Rectal smooth muscle tissue (tissue), 1 donor: ENCODE results near the gene FOXR1.
"Not testable (repeated sequence)": the region's sequence is repeated elsewhere in the genome, so short reads cannot be mapped to it uniquely, and the experiment has no call there.

Experiments
- H3K27ac ChIP-seq: one replicate; pipeline ENCODE4 v1.7.0; 2013; ENCODE audit warnings: low read depth, low read length, inconsistent platforms
- H3K27me3 ChIP-seq: one replicate; pipeline ENCODE4 v1.7.0; 2013; ENCODE audit warnings: low read length; ENCODE audit not compliant: control insufficient read depth, insufficient read depth
- H3K36me3 ChIP-seq: one replicate; pipeline ENCODE4 v1.7.0; 2013; ENCODE audit warnings: low read length; ENCODE audit not compliant: control insufficient read depth, insufficient read depth
- H3K4me1 ChIP-seq: one replicate; pipeline ENCODE4 v1.7.0; 2013; ENCODE audit warnings: low read length; ENCODE audit not compliant: control insufficient read depth, insufficient read depth
- H3K4me3 ChIP-seq: one replicate; pipeline ENCODE4 v1.7.0; 2013; ENCODE audit warnings: low read length
- H3K9ac ChIP-seq: one replicate; pipeline ENCODE4 v1.7.0; 2013; ENCODE audit warnings: low read length

The FOXR1 gene

GRCh38 chr11:118956847-118957469, 14.6 kb upstream of the FOXR1 start:
- H3K27me3 ChIP-seq = no peaks in the 10 kb centered on the region
- no peaks in the 10 kb centered on the region for H3K36me3 ChIP-seq
- H3K9ac ChIP-seq = no peak overlapping the region
- H3K4me3 ChIP-seq = no peak overlapping the region
- no peaks in the 10 kb centered on the region for H3K4me1 ChIP-seq
- H3K27ac ChIP-seq = no peak overlapping the region

GRCh38 chr11:118957549-118957948, 14.0 kb upstream of the FOXR1 start:
- no peak overlapping the region for H3K9ac ChIP-seq
- H3K36me3 ChIP-seq = no peaks in the 10 kb centered on the region
- H3K27ac ChIP-seq = no peak overlapping the region
- H3K4me3 ChIP-seq = no peak overlapping the region
- H3K4me1 ChIP-seq = no peaks in the 10 kb centered on the region
- H3K27me3 ChIP-seq = no peaks in the 10 kb centered on the region

GRCh38 chr11:118957968-118958367, 13.6 kb upstream of the FOXR1 start:
- Histone ChIP-seq H3K9ac (no peak overlapping the region), H3K4me1 (no peaks in the 10 kb centered on the region), H3K27me3 (no peaks in the 10 kb centered on the region), H3K36me3 (no peaks in the 10 kb centered on the region), H3K4me3 (no peak overlapping the region), H3K27ac (no peak overlapping the region)

GRCh38 chr11:118958577-118958976, 13.0 kb upstream of the FOXR1 start:
- no peaks in the 10 kb centered on the region for H3K27me3 ChIP-seq
- H3K27ac ChIP-seq = no peak overlapping the region
- no peak overlapping the region for H3K9ac ChIP-seq
- H3K36me3 ChIP-seq = no peaks in the 10 kb centered on the region
- no peak overlapping the region for H3K4me3 ChIP-seq
- no peaks in the 10 kb centered on the region for H3K4me1 ChIP-seq

GRCh38 chr11:118961189-118961588, 10.4 kb upstream of the FOXR1 start:
- no peak overlapping the region for H3K4me3 ChIP-seq
- no peaks in the 10 kb centered on the region for H3K4me1 ChIP-seq
- H3K9ac ChIP-seq = no peak overlapping the region
- H3K27me3 ChIP-seq = no peaks in the 10 kb centered on the region
- H3K27ac ChIP-seq = no peak overlapping the region
- no peaks in the 10 kb centered on the region for H3K36me3 ChIP-seq

- H3K36me3 ChIP-seq = no peaks in the 10 kb centered on the region
- H3K27ac ChIP-seq = no peak overlapping the region
- no peak overlapping the region for H3K4me3 ChIP-seq
- no peaks in the 10 kb centered on the region for H3K27me3 ChIP-seq
- no peak overlapping the region for H3K9ac ChIP-seq
- no peaks in the 10 kb centered on the region for H3K4me1 ChIP-seq
These were observed 10.0 kb upstream of the FOXR1 start for GRCh38 chr11:118961591-118961990.

- not testable (repeated sequence) for H3K36me3 ChIP-seq, H3K27ac ChIP-seq, H3K9ac ChIP-seq, H3K27me3 ChIP-seq, H3K4me3 ChIP-seq, H3K4me1 ChIP-seq
These were observed 2.1 kb upstream of the FOXR1 start for GRCh38 chr11:118969508-118969907.

GRCh38 chr11:118973985-118974384, 2.4 kb downstream of the FOXR1 start:
- Histone ChIP-seq H3K4me1 (no peaks in the 10 kb centered on the region), H3K36me3 (no peaks in the 10 kb centered on the region), H3K27ac (no peak overlapping the region), H3K4me3 (no peak overlapping the region), H3K9ac (no peak overlapping the region), H3K27me3 (peaks cover under 1% of the 10 kb centered on the region)

- no peak overlapping the region for H3K9ac ChIP-seq
- no peak overlapping the region for H3K4me3 ChIP-seq
- no peak overlapping the region for H3K27ac ChIP-seq
- H3K27me3 ChIP-seq = peaks cover 3% of the 10 kb centered on the region
- no peaks in the 10 kb centered on the region for H3K36me3 ChIP-seq
- H3K4me1 ChIP-seq = no peaks in the 10 kb centered on the region
These were observed 4.5 kb downstream of the FOXR1 start for GRCh38 chr11:118975771-118976709.

GRCh38 chr11:118979434-118979833, 7.9 kb downstream of the FOXR1 start:
- Histone ChIP-seq H3K27me3 (peaks cover 3% of the 10 kb centered on the region), H3K27ac (no peak overlapping the region), H3K4me3 (no peak overlapping the region), H3K9ac (no peak overlapping the region), H3K4me1 (no peaks in the 10 kb centered on the region), H3K36me3 (no peaks in the 10 kb centered on the region)

- Histone ChIP-seq H3K4me1 (no peaks in the 10 kb centered on the region), H3K27ac (no peak overlapping the region), H3K4me3 (peak overlapping the region; percentile 15), H3K27me3 (peaks cover 3% of the 10 kb centered on the region), H3K9ac (no peak overlapping the region), H3K36me3 (no peaks in the 10 kb centered on the region)
These were observed 8.8 kb downstream of the FOXR1 start for GRCh38 chr11:118980191-118980881.

GRCh38 chr11:118984337-118984736, 12.8 kb downstream of the FOXR1 start:
- not testable (repeated sequence) for H3K27ac ChIP-seq, H3K4me1 ChIP-seq, H3K4me3 ChIP-seq, H3K9ac ChIP-seq, H3K36me3 ChIP-seq, H3K27me3 ChIP-seq
